ENCODE data around the gene EXT2. TPM values are rescaled to one million over a fixed set of nuclear protein-coding genes. Genes with fewer than 3 reads are reported as not detected.

Gene EXT2
- total RNA-seq, 1 experiment from 2014 or later: 42.9 TPM

DNA sequence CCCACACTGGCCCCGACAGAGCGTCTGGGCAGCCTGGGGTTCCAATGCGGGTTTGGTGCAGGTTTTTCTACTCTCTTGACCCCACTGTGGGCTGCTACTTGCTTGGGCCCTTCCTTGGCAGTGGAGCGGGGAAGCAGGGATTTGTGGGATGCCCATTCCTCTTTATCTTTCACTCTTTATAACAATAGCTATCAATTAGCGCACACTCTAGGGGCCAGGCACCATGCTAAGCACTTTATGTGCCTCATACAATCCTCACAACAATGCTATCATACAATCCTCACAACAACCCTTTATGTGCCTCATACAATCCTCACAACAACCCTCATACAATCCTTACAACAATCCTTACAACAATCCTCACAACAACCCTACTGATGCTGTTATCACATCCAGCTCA is 16.7 kb upstream of the EXT2 start:
- Histone ChIP-seq H3K23me2 (ENCODE audit: insufficient read length, low read depth, low read length, poor library complexity, severe bottlenecking) (no peaks in the 10 kb centered on the region), H3K79me1 (ENCODE audit: insufficient read depth, low read depth, low read length, poor library complexity, severe bottlenecking) (no peaks in the 10 kb centered on the region), H4K8ac (replicated peaks; ENCODE audit: insufficient read length, low read depth, low read length) (no peak overlapping the region), H3K9me3 (ENCODE audit: control insufficient read depth, low read depth, low read length) (no peaks in the 10 kb centered on the region), H3K56ac (ENCODE audit: insufficient read length, low read depth, low read length) (no peak overlapping the region), H3K4me1 (ENCODE audit: insufficient read depth, low read length) (no peaks in the 10 kb centered on the region), H2BK120ac (ENCODE audit: low read depth, low read length, poor library complexity, severe bottlenecking) (no peak overlapping the region), H3K4me2 (ENCODE audit: insufficient read depth, insufficient read length, low read length) (no peak overlapping the region), H4K20me1 (ENCODE audit: control insufficient read depth, insufficient read depth, insufficient read length) (no peaks in the 10 kb centered on the region), H3K9ac (ENCODE audit: extremely low read depth, insufficient read length, low read length) (no peak overlapping the region), H3T11ph (ENCODE audit: low read length) (no peak overlapping the region), H2BK15ac (ENCODE audit: low read depth, low read length) (no peak overlapping the region), H4K5ac (ENCODE audit: insufficient read length, low read depth, low read length) (no peak overlapping the region), H3K27ac (ENCODE audit: insufficient read length, low read depth, low read length) (no peak overlapping the region), H2BK12ac (ENCODE audit: insufficient read length, low read depth, low read length) (no peak overlapping the region), H3K23ac (ENCODE audit: insufficient read length, low read depth, low read length) (no peak overlapping the region), H3K79me2 (ENCODE audit: insufficient read depth, low read length) (no peaks in the 10 kb centered on the region), H3K27me3 (ENCODE audit: insufficient read depth, low read length) (no peaks in the 10 kb centered on the region), H2BK5ac (ENCODE audit: insufficient read length, low read length) (no peak overlapping the region), H3K18ac (ENCODE audit: insufficient read length, low read depth, low read length) (no peak overlapping the region), H3K4ac (ENCODE audit: low read depth, low read length) (no peak overlapping the region), H2AFZ (ENCODE audit: low read length) (no peak overlapping the region), H2BK20ac (ENCODE audit: low read depth, low read length, poor library complexity, severe bottlenecking) (no peak overlapping the region), H4K91ac (ENCODE audit: insufficient read length, low read depth, low read length) (no peak overlapping the region), H3K14ac (ENCODE audit: insufficient read depth, low read length) (no peak overlapping the region), H2AK5ac (ENCODE audit: insufficient read length, low read length) (no peak overlapping the region)
- Mint-ChIP-seq H3K4me1 (peaks cover 22 to 24% of the 10 kb centered on the region in 2 experiments), H3K27me3 (ENCODE audit: low read depth) (no peaks in the 10 kb centered on the region; the same call in 1 of the 2 replicates), H3K9me3 (no peaks in the 10 kb centered on the region), H3K4me3 (no peak overlapping the region), H3K27ac (no peak overlapping the region; a peak in 1 of 7 replicates), H3K36me3 (ENCODE audit: insufficient read depth in 1 of 3, low read depth in 3 of 3) (peaks cover 0 to 5% (median 1%) of the 10 kb centered on the region in 3 experiments; a peak in 4 of 7 replicates)
- DNase-seq: no peak
- no CpG with 5 or more reads among the region's 5 CpGs for WGBS (ENCODE audit: extremely low coverage, insufficient read length, low lambda C conversion rate)
- TF ChIP-seq CTCF (conservative IDR thresholded peaks at IDR 0.05): no peak
